Globus pallidus (tissue), 1 donor: ENCODE measurements around the gene PFDN4.

Experiments used
- DNase-seq: peaks from one replicate; pipeline ENCODE4 v3.0.0-alpha.2; 2015; ENCODE audit warnings: low spot score

The PFDN4 gene

DNA sequence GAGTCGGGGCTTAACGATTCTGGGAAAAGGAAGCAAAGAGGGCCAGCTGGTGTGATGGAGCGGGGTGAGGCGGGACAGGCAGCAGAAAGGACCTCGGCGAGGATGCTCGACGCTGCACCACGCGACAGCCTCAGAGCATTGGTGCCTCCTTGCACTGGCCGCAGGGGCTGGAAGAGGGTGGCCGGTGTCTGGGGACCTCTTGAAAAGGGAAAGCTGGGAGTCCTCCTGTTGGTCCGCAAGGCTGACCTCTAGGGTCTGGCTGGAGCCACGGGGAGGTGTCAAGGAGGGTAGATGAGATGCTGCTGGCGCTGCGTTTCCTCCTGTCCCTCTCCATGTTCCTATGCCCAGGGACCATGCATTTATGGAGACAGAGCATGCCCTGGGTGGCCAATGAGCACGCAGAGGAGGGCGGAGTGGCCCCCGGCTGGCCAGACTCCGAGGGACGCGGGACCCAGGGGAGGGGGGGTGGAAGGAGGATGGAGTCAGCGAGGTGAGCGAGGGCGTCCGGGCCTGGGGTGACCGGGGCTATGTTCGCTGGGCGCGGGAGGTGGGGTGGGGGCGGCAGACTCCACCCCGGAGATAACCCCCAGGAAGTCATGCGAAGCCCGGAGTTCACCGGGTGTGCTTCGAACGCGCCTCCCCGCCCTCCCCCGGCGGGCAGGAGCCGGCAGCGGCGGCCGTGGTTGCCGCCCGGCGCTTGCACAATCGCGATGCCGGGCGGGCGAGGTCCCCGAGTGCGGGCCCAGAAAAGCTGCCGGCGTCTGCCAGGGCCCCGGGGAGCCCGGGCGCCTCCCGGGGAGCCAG, 34.0 kb upstream of the PFDN4 start, which contains the start of gene CYP24A1:
TSS of gene CYP24A1 (minus strand) at position 334 of the 804 bp plus-strand sequence. CDS start 407 bp downstream, outside the sequence.
- no peak for DNase-seq

DNA sequence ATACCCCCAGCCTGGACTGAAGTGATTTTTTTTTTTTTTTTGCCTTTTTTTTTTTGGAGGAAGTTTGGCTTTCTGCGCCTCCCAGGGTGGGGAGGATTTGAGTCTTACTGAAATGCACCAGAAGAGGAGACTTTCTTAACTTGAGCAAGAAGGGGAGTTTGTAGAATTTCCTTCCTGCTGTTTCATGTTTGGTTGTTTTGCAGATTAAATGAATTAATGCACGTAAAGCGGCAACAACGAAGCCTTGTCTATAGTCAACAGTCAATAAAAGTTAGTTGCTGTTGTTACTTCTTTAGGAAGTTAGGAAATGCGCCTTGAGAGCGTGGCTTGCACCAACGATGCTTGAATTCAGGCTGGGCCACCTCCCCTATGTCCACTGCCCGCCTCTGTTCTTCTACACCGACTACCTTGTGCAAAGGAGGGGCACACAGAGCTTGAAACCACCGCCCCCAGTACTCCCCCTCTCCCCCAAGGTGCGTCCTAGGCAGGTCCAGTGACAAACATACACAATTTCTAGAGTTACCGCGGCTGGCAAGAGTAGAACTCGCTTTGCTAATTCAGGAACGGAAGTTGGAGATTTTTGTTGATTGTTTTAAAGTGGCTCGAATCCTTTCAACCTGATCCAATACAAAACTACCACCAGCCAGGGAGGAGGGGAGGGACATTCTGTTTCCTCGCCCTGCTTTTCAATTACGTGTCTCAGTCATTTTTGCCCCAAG, 33.3 kb upstream of the PFDN4 start:
- no peak for DNase-seq

GRCh38 chr20:54176610-54177009, 31.3 kb upstream of the PFDN4 start:
- DNase-seq, result no peak

DNA sequence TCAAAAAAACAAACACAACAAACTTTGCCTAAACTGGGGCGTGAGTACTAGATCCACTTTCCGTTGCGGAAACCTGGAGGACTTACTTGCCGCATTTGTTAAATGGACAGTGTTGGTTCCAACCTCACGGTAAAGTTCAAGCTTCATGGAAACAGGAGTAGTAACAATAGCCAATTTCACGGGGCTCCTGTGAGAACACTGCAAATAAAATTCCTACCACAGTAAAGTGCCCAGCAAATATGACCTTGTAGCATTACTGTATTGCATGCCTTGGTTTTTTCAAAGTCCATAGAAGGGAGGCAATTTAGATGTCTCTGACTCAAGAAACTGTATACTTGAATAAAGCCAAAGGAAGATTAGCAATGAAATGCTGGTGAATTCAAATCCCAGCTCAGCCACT, 30.5 kb upstream of the PFDN4 start:
- DNase-seq, result no peak

DNA sequence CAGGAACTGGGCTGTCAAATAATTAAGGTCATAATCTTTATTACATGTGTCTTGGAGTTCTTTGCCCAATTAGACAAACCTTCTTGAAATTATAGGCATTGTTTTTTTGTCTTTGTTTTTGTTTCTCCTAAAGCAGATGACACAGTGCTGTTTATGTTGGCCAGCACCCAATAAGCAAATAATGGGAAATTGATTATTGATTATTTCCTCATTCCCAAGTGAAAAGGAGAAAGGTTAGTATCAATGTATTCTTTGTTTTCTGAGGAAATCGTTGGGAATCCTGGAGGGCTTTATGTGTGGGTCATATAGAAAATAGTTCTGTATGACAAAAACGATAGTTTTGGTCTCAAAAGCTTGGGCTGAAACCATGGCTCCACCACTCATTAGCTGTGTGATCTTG, 29.6 kb upstream of the PFDN4 start:
- DNase-seq, result no peak

GRCh38 chr20:54179946-54180345, 27.9 kb upstream of the PFDN4 start:
- no peak for DNase-seq

DNA sequence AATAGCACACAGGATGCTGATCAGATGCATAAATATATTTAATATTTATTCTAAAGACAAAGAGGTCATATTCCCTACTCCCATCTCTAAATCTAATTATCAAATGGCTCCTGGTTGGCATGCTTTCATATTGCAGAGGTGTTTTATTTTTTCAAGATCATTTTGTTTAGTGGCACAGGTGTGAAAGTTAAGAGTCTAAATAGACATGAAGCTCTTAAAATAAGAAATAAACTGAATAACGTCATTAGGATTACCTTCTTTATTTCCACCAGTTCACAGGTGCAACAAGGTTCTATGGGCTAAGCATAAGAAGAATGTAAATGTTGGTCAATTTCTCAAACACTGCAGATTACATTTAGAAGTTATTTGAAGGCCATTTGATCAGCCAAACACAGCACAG, 27.0 kb upstream of the PFDN4 start:
- no peak for DNase-seq

DNA sequence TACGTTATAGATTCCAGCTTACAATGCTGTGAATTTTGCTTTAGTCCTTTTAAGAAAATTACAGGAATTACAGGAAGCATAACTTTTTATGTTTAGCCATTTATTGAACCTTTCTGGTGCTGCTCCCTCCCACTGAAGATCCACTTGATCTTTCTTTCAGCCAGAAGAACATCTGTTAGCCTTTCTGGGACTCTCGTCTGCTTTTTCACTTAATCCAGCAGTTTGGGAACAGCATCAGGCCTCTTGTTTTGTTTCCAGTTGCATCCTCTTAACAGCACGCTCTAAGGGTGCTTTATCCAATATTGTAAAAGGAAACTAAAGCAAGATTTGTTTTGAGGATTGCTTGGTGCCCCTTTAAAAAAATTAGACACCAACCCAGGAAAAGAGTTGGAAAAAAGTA, 23.8 kb upstream of the PFDN4 start:
- no peak for DNase-seq

- no peak for DNase-seq
Measured at GRCh38 chr20:54184904-54185626, 22.8 kb upstream of the PFDN4 start.

- no peak for DNase-seq
Measured at GRCh38 chr20:54188132-54188849, 19.6 kb upstream of the PFDN4 start.

DNA sequence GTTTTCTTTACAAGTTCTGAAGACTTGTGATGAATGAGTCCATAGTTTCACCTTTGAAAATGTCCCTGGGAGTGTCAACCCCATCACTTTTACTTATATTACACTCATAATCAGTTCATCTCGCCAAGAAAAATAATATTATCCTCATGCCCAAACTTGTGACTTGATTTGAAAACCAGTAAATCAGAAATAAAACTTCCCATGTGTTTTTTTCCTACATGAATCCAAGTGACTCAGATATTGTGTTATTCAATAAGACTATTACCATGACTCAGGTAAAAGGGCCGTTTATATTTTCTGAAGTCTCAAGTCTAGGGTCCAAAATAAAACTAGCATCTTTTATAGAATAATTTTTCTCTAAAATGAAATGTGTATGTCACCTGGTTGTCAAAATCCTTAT, 18.3 kb upstream of the PFDN4 start:
- no peak for DNase-seq

- no peak for DNase-seq
Measured at GRCh38 chr20:54190217-54190616, 17.7 kb upstream of the PFDN4 start.

GRCh38 chr20:54193817-54194216, 14.1 kb upstream of the PFDN4 start:
- DNase-seq, result no peak

- DNase-seq, result no peak
Measured at GRCh38 chr20:54194724-54195438, 13.0 kb upstream of the PFDN4 start.

DNA sequence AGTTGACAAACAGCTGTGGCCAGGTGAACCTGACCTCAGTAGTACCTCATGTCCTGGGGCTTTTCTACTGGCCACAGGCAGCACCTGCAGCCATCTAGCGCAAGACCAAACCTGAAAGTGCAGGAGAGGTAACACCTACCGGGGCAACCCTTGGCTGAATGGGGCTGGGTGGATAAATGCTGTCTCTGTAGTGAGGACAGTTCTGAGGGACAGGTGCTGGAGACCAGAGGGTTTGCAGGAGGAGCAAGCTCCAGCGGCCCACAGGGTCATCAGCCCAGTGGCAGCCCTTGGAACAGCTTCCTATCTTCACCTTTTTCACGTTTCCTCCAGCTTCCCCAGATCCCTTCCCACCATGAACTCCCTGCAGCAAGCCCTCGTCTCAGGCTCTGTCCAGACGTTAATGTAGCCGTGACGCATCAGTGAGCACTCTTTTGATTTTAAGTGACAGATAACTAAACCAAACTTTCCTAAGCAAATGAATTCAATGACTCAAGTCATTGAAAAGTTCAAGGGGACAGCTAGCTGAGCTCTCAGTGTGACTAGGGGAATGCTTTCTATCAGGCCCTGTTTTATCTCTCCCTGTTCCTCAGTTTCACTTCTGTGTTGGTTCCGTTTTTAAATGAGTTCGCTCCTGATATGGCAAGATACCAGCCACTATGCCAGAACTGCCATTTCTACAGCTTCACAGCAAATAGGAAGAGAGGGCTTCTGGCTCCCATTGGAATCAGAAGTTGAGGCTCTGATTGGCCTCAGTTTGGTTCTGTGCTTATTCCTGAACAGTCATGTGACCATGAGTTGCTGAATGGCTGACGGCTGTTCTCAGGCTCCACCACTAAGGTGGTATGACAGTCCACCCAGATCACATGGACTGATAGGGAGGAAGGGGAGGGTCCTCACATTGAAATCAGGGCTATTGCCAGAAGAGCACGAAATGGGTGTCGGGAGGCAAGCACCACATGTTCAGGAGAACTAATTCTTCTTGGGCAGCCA, 12.1 kb upstream of the PFDN4 start:
- DNase-seq, result no peak

DNA sequence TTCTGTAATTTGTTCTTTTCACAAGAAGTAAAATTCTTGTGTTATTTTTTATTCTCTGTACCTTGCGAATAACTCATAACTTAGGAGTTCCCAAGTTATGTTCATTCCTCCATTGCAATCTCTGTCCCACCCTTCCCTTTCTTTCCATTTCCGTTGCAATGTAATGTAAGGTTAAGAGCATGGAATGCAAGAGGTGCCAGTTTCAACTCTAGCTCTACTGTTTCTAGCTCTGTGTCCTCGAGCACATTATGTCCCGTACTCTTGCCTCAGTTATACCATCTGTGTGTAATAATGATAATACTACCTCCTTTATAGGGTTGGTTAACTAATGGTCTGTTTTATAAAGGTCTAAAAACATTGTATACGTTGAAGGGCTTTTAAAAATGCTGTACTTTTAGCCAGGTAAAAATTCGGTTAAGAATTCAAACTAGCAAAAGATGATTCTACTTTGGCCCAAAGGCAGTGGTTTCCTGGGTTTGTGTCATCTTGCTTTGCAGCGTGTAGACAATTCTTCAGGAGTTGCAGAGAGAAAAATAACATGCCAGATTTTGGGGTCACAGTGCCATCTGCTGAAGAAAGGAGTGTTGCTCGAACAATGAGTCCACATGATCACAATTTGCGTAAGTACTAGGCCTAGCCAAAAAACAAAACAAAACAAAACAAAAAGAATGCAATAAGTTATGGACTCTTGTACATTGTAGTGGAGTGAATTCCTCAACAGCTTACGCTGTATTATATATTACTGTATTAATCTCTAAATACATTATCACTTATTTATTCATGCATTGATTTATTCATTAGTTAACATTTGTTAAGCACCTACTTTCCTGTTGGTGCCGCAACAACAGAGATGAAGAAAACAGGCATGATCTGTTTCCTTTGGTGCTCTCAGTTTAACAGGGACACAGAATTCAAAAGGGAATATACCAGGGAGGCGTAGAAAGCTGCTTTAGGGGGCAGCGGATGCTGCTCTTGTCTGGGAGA, 10.0 kb upstream of the PFDN4 start:
- no peak for DNase-seq

GRCh38 chr20:54199283-54199682, 8.6 kb upstream of the PFDN4 start:
- no peak for DNase-seq

GRCh38 chr20:54199721-54200176, 8.1 kb upstream of the PFDN4 start:
- DNase-seq, result peak; percentile 60
